Cardiac muscle cell (in vitro differentiated cells and primary cell): ENCODE data around the gene RGSL1. TPM values are rescaled to one million over a fixed set of nuclear protein-coding genes. Genes with fewer than 3 reads are reported as not detected.

Source experiments
- DNase-seq, 2 donors: peaks; one replicate each; pipeline versions ENCODE4 v3.0.0 to v3.0.0-alpha.2; 2010 to 2017; ENCODE audit warnings: low read depth in 1 of 2, low spot score in 1 of 2
- H3K27ac ChIP-seq: fragments of 200-600 bp; sonication (generic); 2 replicates; pipeline ENCODE4 v1.5.1; 2016
- H3K27me3 ChIP-seq: fragments of 200-600 bp; sonication (generic); 2 replicates; pipeline ENCODE4 v1.6.0; 2016; ENCODE audit warnings: control low read depth
- H3K36me3 ChIP-seq: fragments of 200-600 bp; sonication (generic); 2 replicates; pipeline ENCODE4 v1.5.1; 2016; ENCODE audit warnings: control low read depth
- H3K4me1 ChIP-seq: fragments of 200-600 bp; sonication (generic); 2 replicates; pipeline ENCODE4 v1.8.1; 2017; ENCODE audit warnings: low read depth, mild to moderate bottlenecking, mixed run types
- H3K4me3 ChIP-seq: fragments of 200-600 bp; sonication (generic); 2 replicates; pipeline ENCODE4 v1.5.1; 2016; ENCODE audit warnings: mild to moderate bottlenecking
- H3K9me3 ChIP-seq: fragments of 200-600 bp; sonication (generic); 2 replicates; pipeline ENCODE4 v1.5.1; 2017; ENCODE audit warnings: low read depth, mild to moderate bottlenecking, control low read depth
- polyA plus RNA-seq: library from polyadenylated mRNA; unstranded; fragments of >200 nt; fragmentation: Nextera tagmentation; extraction: Ambion mirVana; gene quantifications from 2 replicates; pipeline ENCODE4 v1.2.1, GENCODE V29; 2016
- total RNA-seq: library from RNA; depleted of rRNA; stranded (reverse); fragments of >200 nt; gene quantifications from 2 replicates; pipeline ENCODE4 v1.2.3, GENCODE V29; 2016
- TF ChIP-seq, protein P1 (sequence below): IDR thresholded peaks from 2 replicates; pipeline ENCODE4 v1.5.1; 2012; ENCODE audit warnings: low read depth, mild to moderate bottlenecking, low read length

The RGSL1 gene
- total and polyA plus RNA-seq, 2 experiments from 2014 or later: not detected

DNA sequence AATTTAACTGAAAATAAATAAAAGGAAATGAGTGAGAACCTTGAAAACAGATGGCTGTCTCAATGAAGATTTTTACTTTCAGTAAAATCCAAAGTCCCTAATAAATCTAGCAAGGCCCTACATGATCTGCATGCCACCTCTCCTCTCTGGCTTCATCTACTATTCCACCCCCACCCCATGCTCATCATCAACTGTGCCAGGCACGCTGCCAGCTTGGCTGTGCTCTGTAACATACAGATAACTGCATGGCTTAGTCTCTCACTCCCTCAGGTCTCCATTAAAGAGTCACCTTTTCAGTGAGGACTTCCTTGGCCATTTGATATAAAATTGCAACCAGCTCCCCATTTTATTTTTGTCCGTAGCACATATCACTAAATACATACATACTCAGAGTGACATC is 26.7 kb downstream of the RGSL1 start:
- no peak for DNase-seq
- TF ChIP-seq, protein P1, sequence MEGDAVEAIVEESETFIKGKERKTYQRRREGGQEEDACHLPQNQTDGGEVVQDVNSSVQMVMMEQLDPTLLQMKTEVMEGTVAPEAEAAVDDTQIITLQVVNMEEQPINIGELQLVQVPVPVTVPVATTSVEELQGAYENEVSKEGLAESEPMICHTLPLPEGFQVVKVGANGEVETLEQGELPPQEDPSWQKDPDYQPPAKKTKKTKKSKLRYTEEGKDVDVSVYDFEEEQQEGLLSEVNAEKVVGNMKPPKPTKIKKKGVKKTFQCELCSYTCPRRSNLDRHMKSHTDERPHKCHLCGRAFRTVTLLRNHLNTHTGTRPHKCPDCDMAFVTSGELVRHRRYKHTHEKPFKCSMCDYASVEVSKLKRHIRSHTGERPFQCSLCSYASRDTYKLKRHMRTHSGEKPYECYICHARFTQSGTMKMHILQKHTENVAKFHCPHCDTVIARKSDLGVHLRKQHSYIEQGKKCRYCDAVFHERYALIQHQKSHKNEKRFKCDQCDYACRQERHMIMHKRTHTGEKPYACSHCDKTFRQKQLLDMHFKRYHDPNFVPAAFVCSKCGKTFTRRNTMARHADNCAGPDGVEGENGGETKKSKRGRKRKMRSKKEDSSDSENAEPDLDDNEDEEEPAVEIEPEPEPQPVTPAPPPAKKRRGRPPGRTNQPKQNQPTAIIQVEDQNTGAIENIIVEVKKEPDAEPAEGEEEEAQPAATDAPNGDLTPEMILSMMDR: no peak
- no peak overlapping the region for H3K27ac ChIP-seq
- peaks cover 2% of the 10 kb centered on the region for H3K27me3 ChIP-seq
- no peaks in the 10 kb centered on the region for H3K9me3 ChIP-seq
- H3K4me3 ChIP-seq: no peak overlapping the region
- H3K4me1 ChIP-seq: no peaks in the 10 kb centered on the region
- no peaks in the 10 kb centered on the region for H3K36me3 ChIP-seq

DNA sequence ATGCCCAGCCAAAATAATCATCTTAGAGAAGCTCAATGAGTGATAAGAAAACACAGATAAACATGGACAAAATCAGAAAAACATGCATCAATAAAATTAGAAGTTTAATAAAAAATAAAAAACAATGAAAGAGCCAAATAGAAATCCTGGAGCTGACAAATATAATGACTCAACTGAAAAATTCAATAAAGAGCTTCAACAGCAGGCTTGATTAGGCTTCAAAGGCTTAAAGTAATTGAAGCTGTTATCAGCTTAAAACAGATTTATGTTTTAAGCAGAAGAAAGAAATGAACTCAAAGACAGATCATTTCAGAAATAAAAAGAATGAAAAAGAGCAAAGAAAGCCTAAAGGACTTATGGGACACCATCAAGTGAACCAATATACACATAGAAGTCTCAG is 28.3 kb downstream of the RGSL1 start:
- H3K27ac ChIP-seq: no peak overlapping the region
- no peaks in the 10 kb centered on the region for H3K4me1 ChIP-seq
- no peaks in the 10 kb centered on the region for H3K36me3 ChIP-seq
- H3K4me3 ChIP-seq: no peak overlapping the region
- DNase-seq: no peak
- peaks cover 2% of the 10 kb centered on the region for H3K27me3 ChIP-seq
- H3K9me3 ChIP-seq: no peaks in the 10 kb centered on the region
- TF ChIP-seq, protein P1: no peak

DNA sequence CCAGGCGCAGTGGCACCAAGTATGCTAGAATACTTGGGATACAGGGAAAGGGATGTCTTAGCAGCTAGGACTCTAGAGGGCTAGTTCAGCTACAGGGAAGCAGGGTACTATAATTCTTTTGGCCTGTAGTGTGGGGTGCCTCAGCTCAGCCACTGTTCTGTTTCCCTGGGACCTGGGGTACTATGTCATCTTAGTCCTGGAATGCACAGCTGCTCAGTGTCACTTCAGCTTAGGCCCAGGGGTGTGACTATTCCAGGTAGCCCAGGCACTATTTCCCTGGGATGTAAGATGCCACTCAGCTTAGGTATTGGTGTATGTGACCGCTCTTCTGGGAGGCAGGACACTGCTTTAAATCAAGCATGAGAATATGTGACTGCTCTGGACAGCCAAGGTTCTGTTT is 34.1 kb downstream of the RGSL1 start:
- no peaks in the 10 kb centered on the region for H3K4me1 ChIP-seq
- no peaks in the 10 kb centered on the region for H3K27me3 ChIP-seq
- no peaks in the 10 kb centered on the region for H3K9me3 ChIP-seq
- H3K27ac ChIP-seq: no peak overlapping the region
- TF ChIP-seq, protein P1: no peak
- no peak for DNase-seq
- no peaks in the 10 kb centered on the region for H3K36me3 ChIP-seq
- no peak overlapping the region for H3K4me3 ChIP-seq

DNA sequence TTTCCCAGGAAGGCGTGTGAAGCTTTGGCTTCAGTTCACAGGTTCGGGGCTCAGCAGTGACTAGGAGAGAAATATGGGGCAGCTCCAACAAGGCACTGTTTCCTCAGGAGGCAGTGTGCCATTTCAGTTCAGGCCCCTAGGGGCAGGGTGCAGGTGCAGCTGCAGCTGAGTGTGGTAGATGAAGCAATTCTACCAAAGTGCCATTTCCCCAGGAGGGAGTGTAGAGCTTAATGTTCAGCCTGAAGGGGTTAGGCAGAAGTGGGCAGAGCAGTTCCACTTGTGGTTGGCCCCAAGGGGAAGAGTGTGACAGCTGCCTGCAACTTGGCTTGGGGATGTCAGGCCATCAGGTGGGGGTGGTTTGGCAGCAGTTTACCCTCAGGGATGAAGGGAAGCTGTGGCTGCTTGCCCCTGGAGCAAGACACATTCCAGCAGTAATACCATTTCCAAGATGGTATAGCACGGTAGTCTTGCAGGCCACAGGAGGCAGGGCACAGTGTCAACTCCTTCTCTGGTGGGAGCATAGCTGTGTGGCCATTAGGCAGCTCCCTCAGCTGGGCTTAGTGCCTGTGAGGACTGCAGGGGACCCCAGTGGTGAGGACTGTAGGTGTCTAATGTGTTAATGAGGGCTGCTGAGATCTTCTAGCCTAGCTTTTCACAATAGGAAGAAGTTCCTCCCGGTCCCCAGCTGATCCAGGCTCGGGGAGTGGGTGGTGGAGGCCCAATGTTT is 34.7 kb downstream of the RGSL1 start:
- no peaks in the 10 kb centered on the region for H3K27me3 ChIP-seq
- TF ChIP-seq, protein P1: no peak
- no peaks in the 10 kb centered on the region for H3K9me3 ChIP-seq
- H3K4me3 ChIP-seq: no peak overlapping the region
- H3K36me3 ChIP-seq: no peaks in the 10 kb centered on the region
- no peaks in the 10 kb centered on the region for H3K4me1 ChIP-seq
- H3K27ac ChIP-seq: no peak overlapping the region
- DNase-seq: no peak

DNA sequence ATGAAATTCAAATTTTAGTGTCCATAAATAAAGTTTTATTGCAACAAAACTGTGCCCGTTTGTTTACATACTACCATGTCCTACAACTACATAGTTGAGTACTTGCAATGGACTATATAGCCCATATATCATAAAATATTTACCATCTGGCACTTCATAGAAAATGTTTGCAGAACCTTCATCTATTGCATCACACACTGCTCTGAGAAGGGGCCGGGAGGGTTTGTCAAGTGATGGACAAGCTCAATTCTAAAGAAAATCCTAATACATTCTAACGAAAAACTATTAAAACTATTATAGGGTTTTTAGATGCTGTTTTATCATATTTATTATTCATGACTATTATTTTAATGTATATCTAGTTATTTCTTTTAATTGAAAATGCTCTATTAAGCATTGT is 35.9 kb downstream of the RGSL1 start:
- no peaks in the 10 kb centered on the region for H3K36me3 ChIP-seq
- TF ChIP-seq, protein P1: no peak
- no peaks in the 10 kb centered on the region for H3K4me1 ChIP-seq
- no peak for DNase-seq
- no peak overlapping the region for H3K27ac ChIP-seq
- no peak overlapping the region for H3K4me3 ChIP-seq
- no peaks in the 10 kb centered on the region for H3K9me3 ChIP-seq
- no peaks in the 10 kb centered on the region for H3K27me3 ChIP-seq
